HG03439 (cell line): ENCODE results near the gene DACT3.

Source experiments
- ATAC-seq: cut with Tn5 transposase; IDR thresholded peaks from one replicate; pipeline ENCODE4 v1.9.1; 2021; ENCODE audit warnings: mild to moderate bottlenecking, moderate library complexity; ENCODE audit not compliant: unreplicated experiment

DACT3 gene

GRCh38 chr19:46600384-46601317, 60.3 kb downstream of the DACT3 start:
- peak; percentile 88 for ATAC-seq

GRCh38 chr19:46599716-46600373, 61.1 kb downstream of the DACT3 start:
- no peak for ATAC-seq

GRCh38 chr19:46598372-46598917, 62.5 kb downstream of the DACT3 start:
- ATAC-seq, result no peak
